PC-3 (cell line): Measurements from ENCODE around the gene PRR5L.

Source experiments
- EZH2 ChIP-seq: fragments of 300-600 bp; sonication (generic); IDR thresholded peaks from one replicate; pipeline ENCODE4 v1.6.1; 2017; ENCODE audit warnings: antibody characterized with exemption, mild to moderate bottlenecking, low read length; ENCODE audit not compliant: unreplicated experiment
- EZH2phosphoT487 ChIP-seq: fragments of 300-600 bp; sonication (generic); IDR thresholded peaks from 2 replicates; pipeline ENCODE4 v1.6.1; 2018; ENCODE audit warnings: mild to moderate bottlenecking, antibody characterized with exemption, low read length, borderline replicate concordance
- TF ChIP-seq, protein P1 (sequence below): fragments of 300-600 bp; sonication (generic); conservative IDR thresholded peaks from 2 replicates; pipeline ENCODE4 v1.5.1; 2017; ENCODE audit warnings: antibody characterized with exemption, low read depth, mild to moderate bottlenecking, low read length

DNA sequence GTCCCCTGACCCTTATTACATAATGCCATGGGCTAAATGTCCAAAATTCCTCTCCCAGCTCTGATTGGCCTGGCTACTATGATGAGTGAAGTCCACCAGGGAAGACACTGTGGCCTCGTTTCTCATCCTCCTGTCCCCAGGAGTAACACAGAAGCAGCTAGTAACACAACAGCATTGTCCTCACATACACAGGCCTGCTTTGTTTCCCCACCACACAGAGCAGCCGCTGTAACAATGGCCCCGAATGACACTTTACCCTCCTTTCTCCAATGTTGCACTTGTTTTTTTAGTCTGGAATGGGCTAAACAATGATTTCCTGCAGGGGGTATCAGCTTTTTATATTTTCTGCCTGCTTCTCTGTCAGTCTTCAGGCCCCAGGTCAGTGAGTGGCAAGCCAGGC, at the start of gene PRR5L:
- TF ChIP-seq, protein P1, sequence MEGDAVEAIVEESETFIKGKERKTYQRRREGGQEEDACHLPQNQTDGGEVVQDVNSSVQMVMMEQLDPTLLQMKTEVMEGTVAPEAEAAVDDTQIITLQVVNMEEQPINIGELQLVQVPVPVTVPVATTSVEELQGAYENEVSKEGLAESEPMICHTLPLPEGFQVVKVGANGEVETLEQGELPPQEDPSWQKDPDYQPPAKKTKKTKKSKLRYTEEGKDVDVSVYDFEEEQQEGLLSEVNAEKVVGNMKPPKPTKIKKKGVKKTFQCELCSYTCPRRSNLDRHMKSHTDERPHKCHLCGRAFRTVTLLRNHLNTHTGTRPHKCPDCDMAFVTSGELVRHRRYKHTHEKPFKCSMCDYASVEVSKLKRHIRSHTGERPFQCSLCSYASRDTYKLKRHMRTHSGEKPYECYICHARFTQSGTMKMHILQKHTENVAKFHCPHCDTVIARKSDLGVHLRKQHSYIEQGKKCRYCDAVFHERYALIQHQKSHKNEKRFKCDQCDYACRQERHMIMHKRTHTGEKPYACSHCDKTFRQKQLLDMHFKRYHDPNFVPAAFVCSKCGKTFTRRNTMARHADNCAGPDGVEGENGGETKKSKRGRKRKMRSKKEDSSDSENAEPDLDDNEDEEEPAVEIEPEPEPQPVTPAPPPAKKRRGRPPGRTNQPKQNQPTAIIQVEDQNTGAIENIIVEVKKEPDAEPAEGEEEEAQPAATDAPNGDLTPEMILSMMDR: no peak
- TF ChIP-seq EZH2 (no peak), EZH2phosphoT487 (no peak)
